HS-27A (cell line): Measurements from ENCODE around the gene NRN1.
"Not testable (repeated sequence)": the region's sequence is repeated elsewhere in the genome, so short reads cannot be mapped to it uniquely, and the experiment has no call there.

Experiments
- DNase-seq: peaks from one replicate; pipeline ENCODE4 v3.0.0-alpha.2; 2012; ENCODE audit warnings: low read depth, missing footprints

NRN1 gene

GRCh38 chr6:6006428-6007365 is at the start of gene NRN1:
Gene NRN1 (minus strand): TSS chr6:6006925. CDS start chr6:6006749, 176 bp downstream.
- DNase-seq = no peak

GRCh38 chr6:6052216-6052615 is 45.5 kb upstream of the NRN1 start:
- no peak for DNase-seq

- DNase-seq = no peak
Observed at GRCh38 chr6:6046716-6047115, 40.0 kb upstream of the NRN1 start.

- no peak for DNase-seq
Observed at GRCh38 chr6:6039946-6040509, 33.3 kb upstream of the NRN1 start.

GRCh38 chr6:6037179-6037578 is 30.5 kb upstream of the NRN1 start:
- DNase-seq = no peak

GRCh38 chr6:6033858-6034257 is 27.1 kb upstream of the NRN1 start:
- DNase-seq = no peak

- no peak for DNase-seq
Observed at GRCh38 chr6:6026513-6027205, 19.9 kb upstream of the NRN1 start.

GRCh38 chr6:6025736-6026135 is 19.0 kb upstream of the NRN1 start:
- DNase-seq = no peak

GRCh38 chr6:6024220-6024619 is 17.5 kb upstream of the NRN1 start:
- no peak for DNase-seq

GRCh38 chr6:6022841-6023240 is 16.1 kb upstream of the NRN1 start:
- DNase-seq = not testable (repeated sequence)

- DNase-seq = no peak
Observed at GRCh38 chr6:6008648-6009421, 2.1 kb upstream of the NRN1 start.

GRCh38 chr6:6008089-6008647 is 1.4 kb upstream of the NRN1 start:
- DNase-seq = no peak

GRCh38 chr6:6007366-6008088 is 802 bp upstream of the NRN1 start:
- DNase-seq = no peak

- no peak for DNase-seq
Observed at GRCh38 chr6:6006006-6006427, 708 bp downstream of the NRN1 start.

GRCh38 chr6:6005051-6006005 is 1.4 kb downstream of the NRN1 start:
- no peak for DNase-seq

GRCh38 chr6:6004390-6004995 is 2.2 kb downstream of the NRN1 start:
- DNase-seq = no peak

- DNase-seq = no peak
Observed at GRCh38 chr6:6003621-6004366, 2.9 kb downstream of the NRN1 start.

GRCh38 chr6:6002848-6003620 is 3.7 kb downstream of the NRN1 start:
- DNase-seq = no peak
